NCI-H345 treated with DMSO at 0.1 percent for 48 hours (cell line): ENCODE data around the gene PRR33.
"Not testable (repeated sequence)": the region's sequence is repeated elsewhere in the genome, so short reads cannot be mapped to it uniquely, and the experiment has no call there.

Experiments used
- DNase-seq: peaks from one replicate; lab custom pipeline; 2025; ENCODE audit not compliant: unreplicated experiment; lab: John Stamatoyannopoulos, UW

PRR33 gene

DNA sequence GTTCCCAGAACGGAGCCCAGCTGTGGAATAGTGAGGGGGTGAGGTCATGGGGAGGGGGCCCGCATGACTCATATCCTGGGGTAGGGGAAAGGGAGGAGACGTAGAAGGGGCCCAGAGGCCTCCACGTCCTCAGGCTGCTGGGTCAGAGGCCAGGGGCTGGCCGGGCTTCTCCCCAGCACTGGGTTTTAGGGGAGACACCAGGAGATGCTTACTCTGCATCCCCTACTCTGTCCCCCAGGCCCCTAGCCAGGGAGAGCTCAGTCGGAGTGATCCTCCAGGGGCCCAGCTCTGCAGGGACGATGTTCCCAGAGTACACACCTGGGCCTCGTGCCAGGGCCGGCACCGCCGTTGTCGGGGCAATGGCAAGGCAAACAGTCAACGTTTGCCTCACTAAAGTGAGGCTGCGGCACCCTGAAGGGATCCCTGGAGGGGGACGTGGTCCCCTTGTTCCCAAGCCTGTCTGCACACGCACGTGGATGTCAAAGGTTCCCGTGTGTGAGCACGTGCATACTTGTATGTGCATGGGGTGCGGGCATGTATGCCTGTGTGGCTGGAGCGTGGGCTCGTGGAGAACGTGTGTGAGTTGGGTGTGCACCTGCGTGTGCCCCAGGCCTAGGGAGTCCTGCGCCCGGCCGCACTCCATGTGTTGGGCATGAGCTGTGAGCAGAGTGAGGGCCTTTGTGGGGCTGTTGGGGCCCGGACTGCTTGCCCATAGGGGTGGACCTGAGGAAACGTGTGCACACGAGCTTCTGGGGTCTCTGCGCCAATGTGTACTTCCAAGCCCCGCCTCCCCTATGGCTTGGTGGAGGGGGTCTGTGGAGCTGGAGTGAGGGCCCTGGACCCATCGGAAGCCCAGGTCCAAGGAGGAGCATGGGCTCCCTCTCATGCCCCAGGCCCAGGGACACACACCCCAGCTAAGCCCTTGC is 14.2 kb downstream of the PRR33 start:
- peak; percentile 35 for DNase-seq

DNA sequence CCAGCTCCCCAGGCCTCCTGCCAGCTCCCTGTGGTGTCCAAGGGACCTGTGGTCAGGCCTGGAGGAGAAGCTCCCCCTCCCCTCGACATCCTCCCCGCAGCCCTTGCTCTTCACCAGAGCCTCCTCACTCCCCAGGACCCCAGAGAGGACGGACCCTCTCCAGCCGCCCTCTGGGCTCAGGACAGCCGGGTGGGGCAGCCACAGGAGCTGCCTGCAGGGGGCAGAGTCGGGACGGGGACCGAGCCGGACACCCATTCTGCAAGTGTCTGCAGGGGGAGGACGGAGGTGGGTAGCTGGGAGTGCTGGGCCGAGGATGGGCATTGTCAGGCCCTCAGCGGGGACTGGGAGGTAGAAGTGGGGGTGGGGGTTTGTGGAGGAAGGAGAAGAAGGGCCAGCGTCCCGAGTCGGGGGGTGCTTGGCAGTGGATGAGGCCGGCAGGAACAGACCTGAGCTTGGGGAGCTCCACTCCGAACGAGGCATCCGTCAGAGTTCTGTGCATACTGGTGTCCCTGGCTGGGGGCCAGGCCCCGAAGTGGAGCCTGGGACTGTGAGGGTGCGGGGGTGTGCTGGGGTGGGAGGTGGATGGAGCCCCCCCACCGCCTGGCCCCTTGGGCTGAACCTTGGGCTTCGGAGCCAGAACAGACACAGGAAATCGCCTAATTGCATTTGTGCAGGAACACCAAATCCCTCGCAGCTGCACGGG is 15.2 kb downstream of the PRR33 start:
- DNase-seq, result no peak

DNA sequence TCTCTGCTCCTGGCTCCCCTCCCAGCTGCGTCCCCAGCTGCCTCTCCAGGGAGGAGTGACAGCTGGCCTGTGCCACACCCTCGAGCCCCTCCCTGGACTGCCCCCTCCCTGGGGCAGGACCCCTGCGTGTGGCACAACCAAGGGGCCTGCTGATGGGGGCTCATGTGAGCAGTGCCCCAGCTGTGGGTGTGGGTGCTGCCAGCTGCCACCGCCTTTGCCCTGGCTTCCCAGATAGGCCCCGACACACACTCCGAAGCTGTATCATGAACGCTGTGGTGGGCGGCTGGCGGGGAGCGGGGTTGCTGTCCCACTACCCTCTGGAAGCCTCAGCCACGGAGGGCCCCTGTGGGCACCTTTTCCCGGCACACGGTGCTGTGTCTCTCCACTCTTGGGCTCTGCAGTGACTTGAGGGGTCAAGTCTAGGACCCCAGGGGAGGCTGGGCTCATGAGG is 15.8 kb downstream of the PRR33 start:
- DNase-seq, result not testable (repeated sequence)

DNA sequence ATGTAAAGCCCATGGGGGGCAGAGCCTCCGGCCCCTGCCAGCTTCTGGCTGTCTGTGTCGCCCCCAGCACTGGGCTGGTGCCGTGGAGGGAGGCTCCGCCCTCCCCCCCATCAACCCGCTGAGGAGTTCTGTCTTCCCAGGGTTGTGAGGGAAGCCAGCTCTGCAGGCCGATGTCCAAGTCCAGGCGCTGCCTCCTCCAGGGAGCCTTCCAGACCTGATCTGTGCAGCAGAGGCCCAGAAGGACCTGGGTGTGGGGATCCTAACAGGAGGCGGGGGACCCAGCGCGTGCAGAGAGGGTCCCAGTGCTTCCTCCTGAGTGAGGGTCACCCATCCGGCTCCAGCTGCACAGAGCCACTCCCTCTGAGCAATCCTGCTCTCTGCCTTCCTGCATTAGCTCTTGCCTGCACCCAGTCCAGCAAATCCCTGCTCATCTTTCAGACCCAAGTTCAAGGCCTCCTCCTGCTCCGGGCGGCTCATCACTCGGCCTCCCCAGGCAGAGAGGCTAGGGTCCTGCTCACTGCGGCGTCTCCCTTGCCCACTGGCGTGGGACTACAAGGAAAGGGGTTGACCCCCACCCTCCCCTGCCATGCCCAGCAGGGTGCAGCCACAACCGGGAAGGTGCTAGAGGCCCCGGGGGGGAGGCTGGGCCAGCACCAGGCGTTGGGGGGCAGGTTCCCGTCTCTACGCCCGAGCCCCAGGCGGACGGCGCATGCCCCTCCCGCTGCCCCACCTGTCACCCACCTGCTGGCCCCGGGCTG is 16.4 kb downstream of the PRR33 start:
- peak; percentile 2 for DNase-seq

DNA sequence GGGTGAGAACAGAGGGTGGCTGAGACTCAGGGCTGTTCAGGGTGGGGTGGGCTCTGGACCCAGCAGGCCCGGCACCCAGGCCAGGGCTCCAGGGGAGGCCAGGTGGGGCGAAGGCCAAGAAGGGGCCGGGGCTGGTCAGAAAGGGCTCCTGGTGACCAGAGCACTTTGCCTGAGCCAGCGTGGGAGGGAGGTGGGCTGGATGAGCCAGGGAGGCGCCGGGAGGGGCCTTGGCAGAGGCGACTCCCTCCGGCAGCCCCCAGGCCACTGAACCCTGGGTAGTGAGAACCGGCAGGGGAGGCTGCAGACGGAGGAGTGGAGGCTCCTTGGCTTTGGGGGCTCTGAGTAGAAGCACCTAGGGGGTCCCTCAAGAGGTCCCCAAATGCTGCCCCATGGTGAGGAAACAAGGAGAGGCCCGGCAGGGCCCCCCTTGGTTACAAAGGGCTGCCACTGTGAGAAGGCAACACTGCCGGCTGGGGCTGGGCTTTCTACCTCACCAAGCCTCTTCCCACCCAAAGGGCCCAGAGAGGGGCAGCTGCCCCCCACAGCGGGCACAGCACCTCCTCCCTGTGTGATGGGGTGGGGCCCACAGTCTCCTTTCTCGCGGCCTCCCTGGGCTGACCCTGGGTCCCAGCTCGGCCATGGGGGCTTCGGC is 17.1 kb downstream of the PRR33 start:
- not testable (repeated sequence) for DNase-seq

DNA sequence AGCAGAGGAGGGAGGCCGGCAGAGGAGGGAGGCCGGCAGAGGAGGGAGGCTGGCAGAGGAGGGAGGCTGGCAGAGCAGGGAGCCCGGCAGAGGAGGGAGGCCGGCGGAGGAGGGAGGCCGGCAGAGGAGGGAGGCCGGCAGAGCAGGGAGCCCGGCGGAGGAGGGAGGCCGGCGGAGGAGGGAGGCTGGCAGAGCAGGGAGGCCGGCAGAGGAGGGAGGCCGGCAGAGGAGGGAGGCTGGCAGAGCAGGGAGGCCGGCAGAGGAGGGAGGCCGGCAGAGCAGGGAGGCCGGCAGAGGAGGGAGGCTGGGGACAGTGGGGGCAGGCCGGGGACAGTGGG is 17.9 kb downstream of the PRR33 start:
- DNase-seq, result not testable (repeated sequence)

DNA sequence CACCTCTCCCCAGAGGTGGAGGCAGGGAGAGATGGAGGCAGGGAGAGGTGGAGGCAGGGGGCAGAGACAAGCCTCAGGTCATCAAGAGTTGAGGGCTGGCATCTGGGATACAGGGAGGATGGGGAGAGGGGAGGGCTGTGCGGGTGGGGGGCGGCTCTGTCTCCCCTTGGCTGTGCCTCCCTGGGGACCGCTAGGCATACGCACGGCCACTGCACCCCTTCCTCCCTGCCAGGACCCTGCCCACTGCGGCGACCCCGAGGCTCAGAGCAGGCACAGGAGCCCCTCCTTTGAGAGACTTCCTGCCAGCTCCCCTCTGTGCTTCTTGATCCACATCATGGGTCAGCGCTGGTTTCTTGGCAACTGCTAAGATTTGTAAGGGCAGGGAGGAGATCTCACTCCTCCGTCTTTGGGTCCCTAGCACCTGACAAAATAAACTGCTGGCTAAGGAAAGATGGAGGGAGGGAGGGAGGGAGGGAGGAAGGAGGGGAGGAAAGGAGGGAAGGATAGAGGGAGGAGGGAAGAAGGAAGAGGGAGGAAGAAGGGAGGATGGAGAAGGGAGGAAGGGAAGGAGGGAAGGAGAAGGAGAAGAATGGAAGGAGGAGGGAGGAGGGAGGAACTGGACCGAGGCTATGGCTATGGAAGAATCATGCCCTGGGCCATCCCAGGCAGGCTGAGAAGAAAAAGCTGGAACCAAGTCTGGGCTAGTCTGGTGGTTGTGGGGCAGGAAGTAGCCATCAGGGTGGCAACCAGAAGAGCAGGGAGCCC is 18.5 kb downstream of the PRR33 start:
- no peak for DNase-seq

DNA sequence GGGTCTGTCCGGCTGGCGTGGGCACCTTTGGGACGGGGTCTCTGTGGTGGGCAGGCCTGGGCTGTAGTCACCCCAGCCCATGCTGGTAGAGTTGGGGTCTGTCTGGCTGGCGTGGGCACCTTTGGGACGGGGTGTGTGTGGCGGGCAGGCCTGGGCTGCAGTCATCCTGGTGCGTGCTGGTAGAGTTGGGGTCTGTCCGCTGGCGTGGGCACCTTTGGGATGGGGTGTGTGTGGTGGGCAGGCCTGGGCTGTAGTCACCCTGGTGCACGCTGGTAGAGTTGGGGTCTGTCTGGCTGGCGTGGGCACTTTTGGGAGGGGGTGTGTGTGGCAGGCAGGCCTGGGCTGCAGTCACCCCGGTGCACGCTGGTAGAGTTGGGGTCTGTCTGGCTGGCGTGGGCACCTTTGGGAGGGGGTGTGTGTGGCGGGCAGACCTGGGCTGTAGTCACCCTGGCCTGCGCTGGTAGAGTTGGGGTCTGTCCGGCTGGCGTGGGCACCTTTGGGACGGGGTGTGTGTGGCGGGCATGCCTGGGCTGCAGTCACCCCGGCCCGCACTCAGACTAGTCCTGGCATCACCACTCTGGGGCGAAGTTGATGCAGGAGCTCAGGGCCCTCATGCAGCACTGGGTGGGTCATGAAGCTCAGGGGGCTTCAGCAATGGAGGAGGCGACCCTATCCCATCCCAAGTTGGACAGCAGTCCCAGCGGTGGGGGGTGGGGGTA is 19.3 kb downstream of the PRR33 start:
- no peak for DNase-seq

DNA sequence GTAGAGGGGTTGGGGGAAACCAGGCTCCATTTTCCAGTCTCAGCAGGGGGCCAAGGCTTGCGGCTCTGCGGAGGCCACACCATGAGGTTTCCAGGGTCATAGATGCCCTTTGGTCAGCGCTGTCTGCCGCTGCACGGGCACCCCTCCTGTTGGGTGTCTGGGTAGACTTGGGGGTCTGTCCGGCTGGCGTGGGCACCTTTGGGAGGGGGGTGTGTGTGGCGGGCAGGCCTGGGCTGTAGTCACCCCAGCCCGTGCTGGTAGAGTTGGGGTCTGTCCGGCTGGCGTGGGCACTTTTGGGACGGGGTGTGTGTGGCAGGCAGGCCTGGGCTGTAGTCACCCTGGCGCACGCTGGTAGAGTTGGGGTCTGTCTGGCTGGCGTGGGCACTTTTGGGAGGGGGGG is 20.2 kb downstream of the PRR33 start:
- DNase-seq, result no peak

DNA sequence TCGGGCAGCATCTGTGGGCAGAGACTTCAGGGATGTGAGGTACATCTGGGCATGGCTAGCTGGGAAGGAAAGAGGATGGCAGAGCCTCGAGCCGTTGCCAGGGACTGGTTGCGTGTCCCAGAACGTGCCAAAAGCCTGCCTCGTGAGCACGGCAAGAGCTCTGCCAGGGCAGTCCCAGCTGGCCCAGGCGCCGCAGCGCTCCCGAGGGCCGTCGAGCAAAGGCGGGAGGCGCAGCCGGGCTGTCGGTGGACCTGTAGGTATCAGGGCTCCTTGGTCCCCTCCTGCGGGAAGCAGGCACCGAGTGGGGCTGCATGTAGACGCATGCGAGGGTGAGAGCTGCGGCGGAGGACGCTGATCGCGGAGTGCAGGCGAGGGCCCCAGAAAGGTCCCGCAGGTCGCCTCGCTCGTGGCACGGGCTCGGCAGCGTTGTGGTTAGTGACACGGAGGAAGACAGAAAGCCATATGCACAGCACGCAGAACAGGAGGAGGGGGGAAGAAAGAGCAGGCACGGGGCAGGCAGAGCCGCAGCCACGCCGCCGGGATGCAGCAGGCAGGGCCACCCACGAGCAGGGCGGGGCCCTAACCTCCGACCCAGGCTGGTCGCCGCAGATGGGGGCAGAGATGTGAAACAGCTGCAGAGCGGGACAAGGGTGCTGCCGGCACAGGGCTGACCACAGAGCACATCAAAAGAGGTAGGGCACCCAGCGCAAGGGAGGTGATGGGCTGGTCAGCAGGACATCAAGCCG is 20.8 kb downstream of the PRR33 start:
- DNase-seq, result no peak

DNA sequence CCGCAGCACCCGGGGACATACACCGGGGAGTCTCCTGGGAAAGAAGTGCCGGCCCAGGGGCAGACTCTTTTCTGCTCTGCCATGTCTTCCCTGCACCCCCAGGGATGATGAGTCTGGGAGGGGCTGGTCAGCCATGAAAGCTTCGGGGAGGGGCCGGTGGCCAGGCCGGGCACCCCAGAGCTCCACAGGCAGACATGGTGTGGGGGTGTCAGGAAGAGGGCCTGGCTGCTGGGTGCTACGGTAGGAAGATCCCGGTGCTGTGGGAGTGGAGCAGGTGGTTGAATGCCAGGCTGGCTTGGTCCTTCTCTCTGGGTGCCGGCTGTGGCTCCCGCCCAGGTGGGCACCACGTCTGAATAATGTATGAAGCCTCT is 21.4 kb downstream of the PRR33 start:
- no peak for DNase-seq

DNA sequence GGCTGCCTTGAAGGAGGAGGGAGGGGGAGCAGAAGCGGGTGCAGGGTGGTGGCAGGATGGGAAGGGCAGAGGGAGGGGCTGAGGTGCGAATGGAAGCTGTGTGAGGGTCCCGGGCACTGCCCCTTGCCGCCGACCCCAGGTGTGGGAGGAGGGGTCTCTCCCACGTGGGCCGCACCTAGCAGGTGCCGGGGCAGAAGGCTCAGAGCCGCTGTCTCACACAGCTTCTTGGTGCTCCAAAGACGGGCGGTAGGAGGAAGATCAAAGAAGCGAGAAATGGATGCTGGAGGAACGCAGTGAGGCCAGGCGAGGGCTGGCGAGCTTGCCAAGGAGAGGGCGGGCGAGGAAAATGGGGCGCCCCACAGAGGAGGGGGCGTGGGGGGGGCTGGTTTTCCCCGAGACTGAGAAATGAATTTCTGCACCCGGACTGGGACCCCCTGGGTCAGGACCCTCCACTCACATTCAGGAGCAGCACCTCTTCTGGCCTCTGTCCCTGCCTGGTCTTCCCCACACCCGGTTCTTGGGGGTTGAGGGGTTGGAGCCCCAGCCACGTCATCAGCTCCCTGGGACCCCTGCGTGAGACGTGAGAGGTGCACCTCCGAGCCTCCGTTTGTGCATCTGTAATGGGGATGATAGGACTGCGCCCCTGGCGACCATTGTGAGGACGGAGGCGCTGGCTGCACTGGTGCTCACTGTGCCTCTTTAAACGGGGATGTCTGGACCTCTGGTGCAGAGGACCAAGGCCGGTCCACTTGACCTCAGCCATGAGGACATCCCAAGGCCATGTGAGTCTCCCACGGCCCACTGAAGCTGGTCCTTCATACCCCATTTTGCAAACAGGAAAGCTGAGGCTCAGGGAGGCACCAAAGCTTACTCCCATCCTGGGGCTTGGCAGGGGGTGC is 22.0 kb downstream of the PRR33 start:
- no peak for DNase-seq

DNA sequence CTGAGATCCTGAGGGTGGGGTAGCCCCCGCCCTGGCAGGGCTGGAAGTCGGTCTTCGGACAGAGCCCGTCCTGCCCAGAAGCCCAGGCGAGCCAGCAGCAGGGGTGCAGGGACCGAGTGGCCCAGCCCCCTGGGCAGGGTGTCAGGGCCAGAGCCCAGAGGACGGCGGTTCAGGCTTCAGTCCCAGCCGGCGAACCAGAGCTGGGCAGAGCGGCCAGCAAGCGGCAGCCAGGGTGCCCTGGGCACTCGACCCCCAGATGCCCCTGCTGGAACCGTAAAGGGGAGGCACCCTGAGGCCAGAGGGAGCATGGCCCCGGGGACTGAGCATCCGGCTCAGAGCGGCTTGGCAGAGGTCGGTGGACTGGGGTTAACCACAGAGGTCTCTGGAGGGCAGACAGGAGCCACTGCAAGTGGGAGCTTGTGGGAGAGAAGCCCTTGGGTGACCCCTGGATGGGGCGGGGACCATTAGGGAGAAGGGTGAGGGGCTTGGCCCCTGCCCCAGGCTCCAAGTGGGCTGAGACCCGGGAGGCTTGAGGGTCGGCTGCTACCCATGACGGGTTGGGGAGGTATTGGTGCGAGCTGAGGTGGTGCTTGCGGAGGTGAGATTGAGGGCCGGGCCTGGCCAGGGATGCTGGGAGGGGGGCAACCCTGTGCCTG is 22.9 kb downstream of the PRR33 start:
- no peak for DNase-seq

DNA sequence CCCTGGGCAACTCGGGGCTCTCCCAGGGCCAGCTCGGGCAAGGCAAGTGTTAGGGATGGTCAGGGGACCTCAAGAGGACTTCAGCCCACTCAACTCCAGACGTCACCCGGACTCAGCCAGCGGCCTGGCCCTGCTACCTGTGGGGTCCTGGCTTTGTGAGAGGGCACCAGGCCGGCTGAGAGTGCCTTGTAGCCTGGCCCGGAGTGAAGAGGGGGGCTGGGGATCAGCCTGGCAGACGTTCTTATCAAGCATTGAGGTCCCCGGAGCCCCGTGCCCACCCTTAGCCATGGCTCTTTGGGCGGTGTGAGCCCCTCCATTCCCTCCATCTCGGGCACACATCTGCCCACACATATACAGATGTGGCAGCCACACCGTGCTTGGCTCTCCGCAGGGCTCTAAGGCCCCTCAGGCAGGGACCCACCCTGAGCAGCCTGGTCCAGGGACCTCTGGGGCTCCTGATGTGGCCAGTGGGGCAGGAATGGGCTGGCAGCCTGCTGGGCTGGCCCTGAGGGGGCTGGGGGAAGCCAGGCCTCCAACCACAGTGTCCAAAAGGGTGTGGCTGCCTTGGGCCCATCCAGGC is 23.5 kb downstream of the PRR33 start:
- DNase-seq, result no peak

DNA sequence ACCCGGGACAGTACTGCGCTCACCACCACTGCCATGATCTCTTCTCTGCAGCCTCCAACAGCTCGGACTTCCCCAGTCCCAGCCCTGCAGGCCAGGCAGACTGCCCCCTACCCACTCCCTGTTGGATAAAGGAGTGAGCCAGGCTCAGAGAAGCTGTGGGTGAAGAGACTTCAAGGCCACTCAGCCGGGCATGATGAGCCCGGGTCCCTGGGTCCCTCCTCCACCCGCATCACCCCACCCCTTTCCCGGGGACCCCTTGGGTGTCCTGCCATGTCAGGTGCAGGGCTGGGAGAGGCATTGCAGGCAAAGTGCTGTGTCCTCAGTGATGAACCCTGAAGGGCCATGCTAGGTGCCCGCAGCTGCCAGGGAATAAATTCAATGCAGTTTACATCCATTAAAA is 24.3 kb downstream of the PRR33 start:
- DNase-seq, result no peak

DNA sequence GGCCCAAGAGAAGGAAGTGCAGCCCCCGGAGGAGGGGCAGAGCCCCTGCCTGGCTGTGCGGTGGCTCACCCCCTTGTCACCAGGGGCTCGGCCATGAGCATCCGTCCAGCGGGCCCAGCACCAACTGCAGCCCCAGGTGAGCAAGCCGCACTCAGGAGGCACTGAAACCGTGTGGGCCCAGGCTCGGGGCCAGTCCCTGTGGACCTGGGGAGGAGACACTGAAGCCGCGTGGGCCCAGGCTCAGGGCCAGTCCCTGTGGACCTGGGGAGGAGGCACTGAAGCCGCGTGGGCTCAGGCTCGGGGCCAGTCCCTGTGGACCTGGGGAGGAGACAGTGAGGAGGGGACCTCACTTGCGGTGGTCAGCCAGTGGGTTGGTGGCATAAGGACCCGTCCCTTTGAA is 24.9 kb downstream of the PRR33 start:
- no peak for DNase-seq

DNA sequence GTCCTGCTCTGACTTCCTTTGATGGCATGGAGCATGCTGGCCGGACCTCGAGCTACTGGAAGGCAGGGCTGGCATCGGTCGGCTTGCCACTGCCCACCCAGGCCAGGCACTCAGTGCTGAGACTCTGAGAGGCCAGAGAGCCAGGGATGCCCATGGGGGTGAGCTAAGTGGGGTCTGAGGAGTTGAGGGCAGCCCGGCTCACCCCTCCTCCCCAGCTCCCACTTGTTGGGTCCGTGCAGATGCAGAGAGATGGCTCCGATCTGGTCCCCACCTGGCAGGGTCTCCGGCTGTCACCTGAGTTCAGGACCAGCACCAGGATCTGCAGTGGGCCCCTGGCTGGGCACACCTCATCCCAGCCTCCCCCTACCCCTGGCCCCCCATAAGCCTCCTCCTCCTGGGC is 25.5 kb downstream of the PRR33 start:
- DNase-seq, result no peak
